ENCODE results near the gene ZNF320.

The ZNF320 gene

DNA sequence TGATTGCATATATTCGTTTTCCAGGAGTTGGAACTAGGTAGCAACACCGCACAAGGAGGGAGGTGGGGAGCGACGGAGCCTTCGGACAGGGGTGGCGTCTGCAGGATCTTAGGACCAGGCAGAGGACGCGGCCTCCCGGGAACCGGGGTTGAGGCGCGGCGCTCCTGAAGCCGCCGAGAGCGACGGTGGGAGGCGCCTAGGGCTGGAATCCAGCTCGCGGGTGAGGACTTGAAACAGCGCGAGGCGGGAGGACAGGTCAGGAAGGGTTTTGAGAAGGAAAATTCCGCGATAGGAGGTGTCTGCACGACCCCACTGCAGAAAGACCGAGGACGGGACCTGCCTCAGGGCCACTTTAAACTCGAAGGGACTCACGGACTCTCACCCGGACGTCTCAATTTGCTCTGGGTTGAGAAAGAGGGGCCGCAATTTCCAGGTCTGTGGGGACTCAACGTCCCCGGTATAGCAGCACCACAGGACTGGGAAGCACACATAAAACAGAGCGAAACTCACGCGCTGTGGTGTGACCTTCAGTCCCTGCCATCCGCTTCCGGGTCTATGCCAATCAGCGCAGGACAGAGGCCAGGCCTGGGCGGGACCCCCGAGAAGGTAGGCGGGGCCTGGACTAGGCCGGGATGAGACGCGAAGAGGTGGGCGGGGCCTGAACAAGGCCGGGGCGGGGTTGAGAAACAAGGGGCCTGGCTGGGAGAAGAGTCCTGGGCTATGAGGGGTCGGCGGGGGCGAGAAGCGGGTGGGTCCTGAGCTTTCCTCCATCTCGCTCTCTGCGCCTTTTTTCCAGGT, at the start of gene ZNF320:
Gene ZNF320, minus strand, starts transcription at position 498 of the 798 bp plus-strand sequence. CDS start 7,380 bp downstream, outside the sequence.
- peak within 1 kb of the TSS; percentile 99 for H3K27ac ChIP-seq
- no peak for TF ChIP-seq CTCF (conservative IDR thresholded peaks at IDR 0.05)

GRCh38 chr19:52946322-52947310, 49.2 kb upstream of the ZNF320 start:
- H3K27ac ChIP-seq, result peak overlapping the region; percentile 100
- peak; percentile 17; the same call in 1 of the 2 replicates for TF ChIP-seq CTCF (conservative IDR thresholded peaks at IDR 0.05)

GRCh38 chr19:52945652-52946321, 48.4 kb upstream of the ZNF320 start:
- TF ChIP-seq CTCF (conservative IDR thresholded peaks at IDR 0.05), result no peak
- H3K27ac ChIP-seq, result peak overlapping the region; percentile 100

DNA sequence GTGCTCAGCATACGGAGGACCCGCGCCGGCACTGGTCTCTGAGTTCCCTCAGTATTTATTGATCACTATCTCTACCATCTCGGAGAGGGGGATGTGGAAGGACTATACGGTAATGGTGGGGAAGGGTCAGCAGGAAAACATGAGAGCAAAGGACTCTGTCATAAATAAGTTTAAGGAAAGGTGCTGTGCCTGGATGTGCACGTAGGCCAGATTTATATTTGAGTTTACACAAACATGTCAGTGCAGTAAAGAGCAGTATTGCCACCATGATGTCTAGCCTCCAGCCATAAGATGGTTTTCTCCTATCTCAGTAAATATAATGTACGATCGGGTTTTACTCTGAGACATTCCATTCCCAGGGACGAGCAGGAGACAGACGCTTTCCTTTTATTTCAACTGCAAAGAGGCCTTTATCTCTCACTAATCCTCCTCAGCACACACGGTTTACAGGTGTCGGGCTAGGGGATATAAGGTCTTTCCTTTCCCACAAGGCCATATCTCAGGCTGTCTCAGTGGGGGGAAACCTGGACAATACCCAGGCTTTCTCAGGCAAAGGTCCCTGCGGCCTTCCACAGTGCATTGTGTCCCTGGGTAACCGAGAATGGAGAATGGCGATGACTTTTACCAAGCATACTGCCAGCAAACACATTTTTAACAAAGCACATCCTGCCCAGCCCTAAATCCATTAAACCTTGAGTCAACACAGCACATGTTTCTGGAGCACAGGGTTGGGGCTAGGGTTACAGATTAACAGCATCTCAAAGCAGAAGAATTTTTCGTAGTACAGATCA, 47.5 kb upstream of the ZNF320 start:
- H3K27ac ChIP-seq, result peak overlapping the region; percentile 100

- peak overlapping the region; percentile 100 for H3K27ac ChIP-seq
- no peak for TF ChIP-seq CTCF (conservative IDR thresholded peaks at IDR 0.05)
Measured at GRCh38 chr19:52943884-52944643, 46.6 kb upstream of the ZNF320 start.

GRCh38 chr19:52943134-52943883, 45.9 kb upstream of the ZNF320 start:
- peak overlapping the region; percentile 100 for H3K27ac ChIP-seq
- TF ChIP-seq CTCF (conservative IDR thresholded peaks at IDR 0.05), result no peak

All from VCaP (cell line).